Measurements from ENCODE around the gene CSNK1D.

CSNK1D gene

DNA sequence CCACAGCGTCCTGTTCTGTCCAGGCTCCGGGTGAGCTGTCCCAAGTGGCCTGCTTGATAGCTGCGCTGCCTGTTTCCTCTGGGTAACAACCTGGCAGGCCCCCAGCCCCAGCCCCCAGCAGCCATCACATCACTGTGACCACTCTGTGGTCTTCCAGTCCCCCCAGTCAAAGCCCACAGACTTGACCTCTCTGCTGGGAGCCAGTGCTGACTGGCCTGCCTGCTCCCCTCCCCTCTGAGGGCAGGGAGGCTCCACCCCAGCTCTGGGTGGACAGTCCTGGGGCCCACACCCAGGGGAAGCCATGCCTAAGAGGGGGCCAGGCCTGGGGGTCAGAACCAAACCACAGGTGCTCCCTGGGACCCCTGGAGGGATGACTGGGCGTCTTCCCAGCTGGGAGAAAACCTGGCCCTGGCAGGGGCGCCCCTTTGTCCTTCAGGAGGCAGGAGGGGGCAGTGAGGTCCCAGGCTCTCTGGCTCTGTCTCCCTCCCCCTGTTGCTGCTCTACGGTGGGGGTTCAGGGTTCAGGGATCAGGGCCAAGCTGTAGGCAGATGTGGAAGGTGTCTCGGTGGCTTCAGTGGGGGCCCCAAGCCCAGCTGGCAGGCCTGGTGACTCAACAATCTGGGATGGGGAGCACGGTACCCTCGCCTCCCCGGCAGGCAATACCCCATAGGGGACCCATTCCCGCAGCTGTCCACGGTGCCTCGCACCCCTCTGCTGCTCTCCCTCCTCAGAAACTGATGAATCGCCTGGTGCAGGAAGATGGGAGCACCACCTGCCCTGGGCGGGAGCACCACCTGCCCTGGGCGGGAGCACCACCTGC lies 46.5 kb downstream of the CSNK1D start:
- H3K36me3 ChIP-seq (ENCODE audit: control insufficient read depth in 2 of 2, insufficient read depth in 1 of 2, low read length in 2 of 2), result no peaks in the 10 kb centered on the region
- H3K4me1 ChIP-seq (ENCODE audit: control insufficient read depth, insufficient read depth, low read length), result no peaks in the 10 kb centered on the region
- H3K27ac ChIP-seq (ENCODE audit: extremely low read depth, low read depth, low read length), result no peak overlapping the region
- TF ChIP-seq GLIS1 (tag by site-specific recombination; IDR thresholded peaks at IDR 0.05) (peak; percentile 81), GLI4 (tag by site-specific recombination; IDR thresholded peaks at IDR 0.05) (no peak), ZNF394 (tag by site-specific recombination; IDR thresholded peaks at IDR 0.05; ENCODE audit: borderline replicate concordance) (no peak), GLIS2 (tag by site-specific recombination; IDR thresholded peaks at IDR 0.05) (0 out of 2 replicates have a peak, but pooled peaks have one; percentile 39), ZBTB10 (tag by site-specific recombination; IDR thresholded peaks at IDR 0.05) (peak; percentile 23; the same call in 1 of the 2 replicates)
- no peak overlapping the region for H3K4me3 ChIP-seq (ENCODE audit: low read depth, low read length)
- POLR2A ChIA-PET, result interaction anchor here (1.5 kb wide), 1 partner anchor 66 kb away, joined by 4 read pairs; no protein-coding TSS in a partner anchor
- no peaks in the 10 kb centered on the region for H3K9me3 ChIP-seq (ENCODE audit: control insufficient read depth, insufficient read depth, low read depth, low read length)
- CTCF ChIA-PET, result interaction anchor here (0.8 kb wide), 1 partner anchor 20 kb away, joined by 3 read pairs; no protein-coding TSS in a partner anchor

GRCh38 chr17:82226146-82226808 lies 47.2 kb downstream of the CSNK1D start:
- TF ChIP-seq ZNF302 (tag by site-specific recombination; IDR thresholded peaks at IDR 0.05; ENCODE audit: low read depth) (no peak), OVOL3 (tag by site-specific recombination; IDR thresholded peaks at IDR 0.05) (no peak), ZNF549 (tag by site-specific recombination; IDR thresholded peaks at IDR 0.05) (no peak), ZBTB21 (tag by site-specific recombination; IDR thresholded peaks at IDR 0.05) (no peak), ZNF132 (tag by site-specific recombination; IDR thresholded peaks at IDR 0.05; ENCODE audit: borderline replicate concordance) (no peak), ZNF184 (tag by site-specific recombination; IDR thresholded peaks at IDR 0.05) (no peak), ZBTB49 (tag by site-specific recombination; IDR thresholded peaks at IDR 0.05; ENCODE audit: low read depth) (no peak), ZNF362 (tag by site-specific recombination; IDR thresholded peaks at IDR 0.05) (no peak), EGR2 (tag by site-specific recombination; IDR thresholded peaks at IDR 0.05; ENCODE audit: low read depth) (no peak), ZNF214 (tag by site-specific recombination; IDR thresholded peaks at IDR 0.05; ENCODE audit: borderline replicate concordance) (no peak), HOXC10 (CRISPR knock-in tag; IDR thresholded peaks at IDR 0.05) (no peak), ZEB2 (tag by site-specific recombination; IDR thresholded peaks at IDR 0.05) (no peak), ZNF202 (tag by site-specific recombination; IDR thresholded peaks at IDR 0.05; ENCODE audit: borderline replicate concordance) (no peak)
- TF ChIP-seq, protein P1, sequence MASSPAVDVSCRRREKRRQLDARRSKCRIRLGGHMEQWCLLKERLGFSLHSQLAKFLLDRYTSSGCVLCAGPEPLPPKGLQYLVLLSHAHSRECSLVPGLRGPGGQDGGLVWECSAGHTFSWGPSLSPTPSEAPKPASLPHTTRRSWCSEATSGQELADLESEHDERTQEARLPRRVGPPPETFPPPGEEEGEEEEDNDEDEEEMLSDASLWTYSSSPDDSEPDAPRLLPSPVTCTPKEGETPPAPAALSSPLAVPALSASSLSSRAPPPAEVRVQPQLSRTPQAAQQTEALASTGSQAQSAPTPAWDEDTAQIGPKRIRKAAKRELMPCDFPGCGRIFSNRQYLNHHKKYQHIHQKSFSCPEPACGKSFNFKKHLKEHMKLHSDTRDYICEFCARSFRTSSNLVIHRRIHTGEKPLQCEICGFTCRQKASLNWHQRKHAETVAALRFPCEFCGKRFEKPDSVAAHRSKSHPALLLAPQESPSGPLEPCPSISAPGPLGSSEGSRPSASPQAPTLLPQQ (tag by site-specific recombination; IDR thresholded peaks at IDR 0.05), result no peak
- TF ChIP-seq, protein P2, sequence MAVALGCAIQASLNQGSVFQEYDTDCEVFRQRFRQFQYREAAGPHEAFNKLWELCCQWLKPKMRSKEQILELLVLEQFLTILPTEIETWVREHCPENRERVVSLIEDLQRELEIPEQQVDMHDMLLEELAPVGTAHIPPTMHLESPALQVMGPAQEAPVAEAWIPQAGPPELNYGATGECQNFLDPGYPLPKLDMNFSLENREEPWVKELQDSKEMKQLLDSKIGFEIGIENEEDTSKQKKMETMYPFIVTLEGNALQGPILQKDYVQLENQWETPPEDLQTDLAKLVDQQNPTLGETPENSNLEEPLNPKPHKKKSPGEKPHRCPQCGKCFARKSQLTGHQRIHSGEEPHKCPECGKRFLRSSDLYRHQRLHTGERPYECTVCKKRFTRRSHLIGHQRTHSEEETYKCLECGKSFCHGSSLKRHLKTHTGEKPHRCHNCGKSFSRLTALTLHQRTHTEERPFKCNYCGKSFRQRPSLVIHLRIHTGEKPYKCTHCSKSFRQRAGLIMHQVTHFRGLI (tag by site-specific recombination; IDR thresholded peaks at IDR 0.05), result no peak
- Histone ChIP-seq H3K4me1 (ENCODE audit: control insufficient read depth, insufficient read depth, low read length) (no peaks in the 10 kb centered on the region), H3K4me3 (ENCODE audit: low read depth, low read length) (no peak overlapping the region), H3K27ac (ENCODE audit: extremely low read depth, low read depth, low read length) (no peak overlapping the region), H3K36me3 (ENCODE audit: control insufficient read depth in 2 of 2, insufficient read depth in 1 of 2, low read length in 2 of 2) (no peaks in the 10 kb centered on the region), H3K9me3 (ENCODE audit: control insufficient read depth, insufficient read depth, low read depth, low read length) (no peaks in the 10 kb centered on the region)
- ChIA-PET CTCF (interaction anchor here (0.8 kb wide), 1 partner anchor 20 kb away, joined by 3 read pairs; no protein-coding TSS in a partner anchor), POLR2A (interaction anchor here (1.5 kb wide), 1 partner anchor 66 kb away, joined by 4 read pairs; no protein-coding TSS in a partner anchor)
